Fibroblast of villous mesenchyme (primary cell): Measurements from ENCODE around the gene CAD. TPM values are rescaled to one million over a fixed set of nuclear protein-coding genes. Genes with fewer than 3 reads are reported as not detected.
A peak's percentile ranks its signal among the peaks of the same experiment; 100 is the strongest.

Experiments used
- DNase-seq: peaks from one replicate; pipeline ENCODE4 v3.0.0-alpha.2; 2010; ENCODE audit warnings: low read depth
- H3K4me3 ChIP-seq: 2 replicates; pipeline ENCODE4 v1.5.1; 2011; ENCODE audit warnings: low read depth, mild to moderate bottlenecking, low read length
- CTCF ChIP-seq: IDR thresholded peaks from 2 replicates; pipeline ENCODE4 v1.5.1; 2012; ENCODE audit warnings: low read depth, mild to moderate bottlenecking, low read length; ENCODE audit not compliant: insufficient read depth
- total RNA-seq: library from RNA; depleted of rRNA; stranded (reverse); fragments of >200 nt; gene quantifications from 2 replicates; pipeline ENCODE4 v1.2.3, GENCODE V29; 2012

CAD gene
- total RNA-seq, 1 donor, result 32.4 TPM

- no peak for TF ChIP-seq CTCF
- no peak for DNase-seq
- H3K4me3 ChIP-seq, result no peak overlapping the region
Measured at GRCh38 chr2:27177441-27178351, 39.5 kb upstream of the CAD start.

DNA sequence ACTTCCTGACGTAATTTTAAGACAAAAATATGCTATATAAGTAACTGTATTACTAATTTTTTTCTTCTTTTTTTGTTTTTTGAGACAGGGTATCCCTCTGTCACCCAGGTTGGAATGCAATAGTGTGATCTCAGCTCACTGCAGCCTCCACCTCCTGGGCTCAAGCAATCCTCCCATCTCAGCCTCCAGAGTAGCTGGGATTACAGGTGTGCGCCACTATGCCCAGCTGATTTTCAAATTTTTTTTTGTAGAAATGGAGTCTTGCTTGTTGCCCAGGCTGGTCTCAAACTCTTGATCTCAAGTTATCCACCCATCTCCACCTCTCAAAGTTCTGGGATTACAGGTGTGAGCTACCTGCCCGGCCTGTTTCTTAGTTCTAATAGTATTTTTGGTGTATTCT lies 38.7 kb upstream of the CAD start:
- DNase-seq, result no peak
- no peak overlapping the region for H3K4me3 ChIP-seq
- TF ChIP-seq CTCF, result no peak

DNA sequence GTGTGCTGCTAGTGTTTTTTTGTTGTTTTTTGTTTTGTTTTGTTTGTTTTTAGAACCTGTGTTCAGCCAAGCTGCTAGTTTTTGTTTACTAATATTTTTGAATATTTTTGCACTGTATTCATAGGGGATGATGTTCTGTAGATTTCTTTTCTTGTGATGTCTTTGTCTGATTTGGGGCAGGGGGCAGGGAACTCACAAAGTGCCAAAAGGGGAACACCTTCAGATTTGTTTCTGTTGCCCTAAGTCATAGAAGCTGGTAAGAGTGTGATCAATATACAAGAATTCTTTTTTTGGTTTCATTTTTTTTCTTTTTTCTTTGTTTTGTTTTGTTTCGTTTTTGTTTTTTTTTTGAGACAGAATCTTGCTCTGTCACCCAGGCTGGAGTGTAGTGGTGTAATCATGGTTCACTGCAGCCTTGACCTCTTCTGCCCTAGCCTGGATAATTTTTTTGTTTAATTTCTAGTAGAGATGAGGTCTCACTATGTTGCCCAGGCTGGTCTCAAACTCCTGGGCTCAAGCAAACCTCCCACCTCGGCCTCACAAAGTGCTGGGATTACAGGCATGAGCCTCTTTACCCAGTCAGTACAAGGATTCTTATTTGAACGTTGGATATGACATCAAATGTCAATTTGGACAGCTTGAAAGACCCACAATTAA lies 37.7 kb upstream of the CAD start:
- no peak overlapping the region for H3K4me3 ChIP-seq
- no peak for DNase-seq
- TF ChIP-seq CTCF, result no peak

DNA sequence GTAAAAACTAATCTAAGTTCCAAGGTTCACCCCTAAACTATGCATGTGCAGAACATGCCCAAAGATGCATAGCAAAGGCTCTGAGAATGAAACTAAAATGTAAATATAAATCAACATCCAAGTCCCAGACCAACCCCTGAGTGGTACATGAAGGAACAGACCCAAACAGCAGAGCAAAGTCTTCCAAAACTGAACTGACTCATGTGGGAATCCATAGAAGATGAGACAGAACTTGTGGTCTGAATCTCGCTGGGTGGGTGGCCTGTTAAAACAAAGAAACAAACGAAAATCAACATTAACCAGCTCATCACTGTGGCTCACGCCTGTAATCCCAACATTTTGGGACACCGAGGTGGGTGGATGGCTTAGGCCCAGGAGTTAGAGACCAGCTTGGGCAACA lies 34.8 kb upstream of the CAD start:
- H3K4me3 ChIP-seq, result no peak overlapping the region
- DNase-seq, result peak; percentile 26
- TF ChIP-seq CTCF, result no peak

- H3K4me3 ChIP-seq, result no peak overlapping the region
- no peak for TF ChIP-seq CTCF
- DNase-seq, result peak; percentile 77
Measured at GRCh38 chr2:27184115-27184514, 33.1 kb upstream of the CAD start.

DNA sequence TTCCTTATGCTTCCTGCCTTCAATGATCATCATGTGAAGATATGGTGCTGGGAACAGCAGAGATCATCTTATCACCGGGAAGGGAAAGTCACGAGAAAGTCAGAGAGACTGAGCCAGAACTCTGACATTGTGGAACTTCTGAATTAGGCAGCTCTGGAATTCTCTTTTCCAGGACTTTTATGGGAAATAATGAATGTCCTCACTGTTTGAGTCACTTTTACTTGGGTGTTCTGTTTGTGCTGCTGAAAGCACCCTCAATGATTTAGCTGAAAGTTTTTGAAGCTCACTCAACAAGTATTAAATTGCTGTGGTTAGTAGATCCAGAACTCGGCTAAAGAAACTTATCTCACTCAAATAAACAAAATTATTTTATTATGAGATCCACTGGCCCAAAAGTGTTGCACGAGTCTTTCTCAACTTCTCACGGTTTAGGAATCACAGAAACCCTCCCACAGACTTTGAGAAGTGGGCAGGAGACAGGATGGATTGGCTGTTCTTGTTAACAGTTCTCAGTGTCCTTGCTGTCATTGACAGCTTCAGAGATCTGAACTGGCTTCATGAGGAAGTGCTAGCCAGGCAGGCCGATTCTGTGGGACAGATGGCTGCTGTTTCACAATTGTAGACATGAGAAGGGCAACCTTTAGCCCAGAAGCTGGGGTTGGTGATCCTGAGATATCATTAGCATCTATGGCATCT lies 31.7 kb upstream of the CAD start:
- DNase-seq, result peak; percentile 94
- TF ChIP-seq CTCF, result no peak
- H3K4me3 ChIP-seq, result no peak overlapping the region
